ENCODE data around the gene HIGD2A. TPM values are rescaled to one million over a fixed set of nuclear protein-coding genes. Genes with fewer than 3 reads are reported as not detected.
"Not testable (repeated sequence)": the region's sequence is repeated elsewhere in the genome, so short reads cannot be mapped to it uniquely, and the experiment has no call there.

HIGD2A gene
- total RNA-seq, 1 donor from 2014 or later = 99.1 TPM

GRCh38 chr5:176392526-176392925, 4.0 kb downstream of the HIGD2A start:
- intact Hi-C loops (cut with micrococcal nuclease) = no loop called here

- intact Hi-C loops (cut with micrococcal nuclease) = no loop called here
These were observed 5.5 kb downstream of the HIGD2A start for GRCh38 chr5:176394096-176394495.

GRCh38 chr5:176394881-176395675, 6.5 kb downstream of the HIGD2A start:
- intact Hi-C loops (cut with micrococcal nuclease) = no loop called here

GRCh38 chr5:176396330-176396729, 7.8 kb downstream of the HIGD2A start:
- intact Hi-C loops (cut with micrococcal nuclease) = no loop called here

- intact Hi-C loops (cut with micrococcal nuclease) = no loop called here
These were observed 9.3 kb downstream of the HIGD2A start for GRCh38 chr5:176397736-176398420.

- intact Hi-C loops (cut with micrococcal nuclease) = no loop called here
These were observed 12.0 kb downstream of the HIGD2A start for GRCh38 chr5:176400382-176401156.

- intact Hi-C loops (cut with micrococcal nuclease) = no loop called here
These were observed 13.0 kb downstream of the HIGD2A start for GRCh38 chr5:176401281-176402205.

- intact Hi-C loops (cut with micrococcal nuclease) = no loop called here
These were observed 17.3 kb downstream of the HIGD2A start for GRCh38 chr5:176405656-176406435.

- intact Hi-C loops (cut with micrococcal nuclease) = no loop called here
These were observed 18.0 kb downstream of the HIGD2A start for GRCh38 chr5:176406436-176407052.

GRCh38 chr5:176407456-176408251, 19.1 kb downstream of the HIGD2A start:
- intact Hi-C loops (cut with micrococcal nuclease) = no loop called here

GRCh38 chr5:176408252-176408573, 19.7 kb downstream of the HIGD2A start:
- intact Hi-C loops (cut with micrococcal nuclease) = not testable (repeated sequence)

GRCh38 chr5:176408590-176408989, 20.0 kb downstream of the HIGD2A start:
- intact Hi-C loops (cut with micrococcal nuclease) = no loop called here

- intact Hi-C loops (cut with micrococcal nuclease) = no loop called here
These were observed 21.2 kb downstream of the HIGD2A start for GRCh38 chr5:176409765-176410164.

GRCh38 chr5:176410486-176411180, 22.1 kb downstream of the HIGD2A start:
- intact Hi-C loops (cut with micrococcal nuclease) = no loop called here

- intact Hi-C loops (cut with micrococcal nuclease) = no loop called here
These were observed 24.1 kb downstream of the HIGD2A start for GRCh38 chr5:176412517-176413254.

GRCh38 chr5:176413255-176413565, 24.7 kb downstream of the HIGD2A start:
- intact Hi-C loops (cut with micrococcal nuclease) = no loop called here

GRCh38 chr5:176413709-176414191, 25.2 kb downstream of the HIGD2A start:
- intact Hi-C loops (cut with micrococcal nuclease) = no loop called here

- intact Hi-C loops (cut with micrococcal nuclease) = no loop called here
These were observed 26.2 kb downstream of the HIGD2A start for GRCh38 chr5:176414704-176415103.
